Heart left ventricle (tissue), 16 donors: ENCODE measurements around the gene SPA17. TPM values are rescaled to one million over a fixed set of nuclear protein-coding genes. Genes with fewer than 3 reads are reported as not detected.

Source experiments
- ATAC-seq, 4 donors: fragments of 200-7000 bp; cut with Tn5 transposase; one replicate each; pipeline ENCODE4 v1.9.1; 2020 to 2022; ENCODE audit warnings: moderate library complexity in 4 of 4, mild to moderate bottlenecking in 3 of 4, moderate number of reproducible peaks in 1 of 4
- DNase-seq, 5 donors: peaks; one replicate each; pipeline ENCODE4 v3.0.0-alpha.2; 2020
- H3K27ac ChIP-seq, 12 donors: fragments of 200-600 bp; sonication (generic) in 4 of 12; one replicate each; pipeline versions ENCODE4 v1.5.0 to v1.8.0; 2016 to 2022; ENCODE audit warnings: mild to moderate bottlenecking in 2 of 12
- H3K27me3 ChIP-seq, 9 donors: fragments of 200-600 bp; sonication (generic) in 2 of 9; one replicate each; pipeline versions ENCODE4 v1.5.1 to v1.8.0; 2016 to 2022; ENCODE audit warnings: mild to moderate bottlenecking in 3 of 9
- H3K36me3 ChIP-seq, 9 donors: fragments of 200-600 bp; sonication (generic) in 2 of 9; one replicate each; pipeline versions ENCODE4 v1.5.0 to v1.8.0; 2018 to 2022; ENCODE audit warnings: mild to moderate bottlenecking in 2 of 9
- H3K4me1 ChIP-seq, 12 donors: fragments of 200-600 bp; sonication (generic) in 4 of 12; one replicate each; pipeline versions ENCODE4 v1.5.0 to v1.8.0; 2016 to 2022; ENCODE audit warnings: mild to moderate bottlenecking in 3 of 12
- H3K4me3 ChIP-seq, 12 donors: fragments of 200-600 bp; sonication (generic) in 4 of 12; one replicate each; pipeline versions ENCODE4 v1.5.0 to v1.8.0; 2017 to 2022; ENCODE audit warnings: mild to moderate bottlenecking in 9 of 12, moderate library complexity in 4 of 12
- H3K9me3 ChIP-seq, 12 donors: fragments of 200-600 bp; sonication (generic) in 4 of 12; one replicate each; pipeline versions ENCODE4 v1.5.0 to v1.8.0; 2016 to 2022; ENCODE audit warnings: mild to moderate bottlenecking in 1 of 12
- POLR2A ChIP-seq, 2 donors: fragments of 450-650 bp; IDR thresholded peaks; one replicate each; pipeline ENCODE4 v1.6.1; 2017; ENCODE audit warnings: antibody characterized with exemption in 2 of 2, mild to moderate bottlenecking in 2 of 2, moderate library complexity in 2 of 2
- WGBS, 4 donors: extraction: QIAGEN DNeasy Blood & Tissue Kit in 2 of 4; methylation state at CpG; one replicate each; pipeline versions ENCODE4 v1.1.5 to v1.1.7; 2013 to 2018; 5-methylcytosine and 5-hydroxymethylcytosine counted together
- intact Hi-C, 10 donors: fragments of 100-400 bp; cut with DNase I; formaldehyde crosslinking; loops; one replicate each; pipeline versions ENCODE4 v1.11.1 to v1.14.2; 2022
- long read RNA-seq, 3 donors: library from polyadenylated mRNA; unstranded; transcript quantifications; one replicate each; pipeline ENCODE4 v2.0.0, GENCODE V29; 2020 to 2021
- polyA plus RNA-seq, 2 donors: library from polyadenylated mRNA; stranded (reverse); fragments of 200-250 nt; gene quantifications; one replicate each; pipeline ENCODE4 v1.2.3, GENCODE V29; 2013
- total RNA-seq, 9 donors: library from RNA; depleted of rRNA in 2 of 9; stranded (reverse); fragments of >200 nt in 2 of 9; fragmentation: NEBNext Ultra II Directional in 3 of 9; extraction: Animal tissue kit (Norgen Biotek cat#: 25700) in 3 of 9; gene quantifications; one replicate each; pipeline versions ENCODE4 v1.1.0 to v1.2.4, GENCODE V29; 2016 to 2023
- TF ChIP-seq, protein P1 (sequence below), 12 donors: fragments of 200-600 bp; sonication (generic) in 4 of 12; IDR thresholded peaks; one replicate each; pipeline versions ENCODE4 v1.5.0 to v1.8.0; 2018 to 2022; ENCODE audit warnings: antibody characterized with exemption in 12 of 12, mild to moderate bottlenecking in 5 of 12
- donor health status: ischemic (EF 13 %, LVEDD 7.1; RV severe dilation, severe dysfunction).
- donor health status: healthy with polysubstance abuse.
- donor health status: DM: no; HTN: yes; CAD: no.
- donor health status: DM: no; HTN: no; CAD: no.
- donor health status: ischemic (EF 25% LVEDD 6.9; RV normal size, moderate dysfunction).
- donor health status: ischemic (EF 25% LVEDD 5.7; RV mildly dilated, moderate dysfunction).
- donor health status: healthy.
- donor health status: DM: yes; HTN: yes; CAD: no.
- donor health status: ischemic (EF 35%, LVEDD 5.7; RV mildly dilated, moderate dysfunction).
- donor health status: nonischemic (EF 11% LVEDD 7.7; RV severe dilation, severe dysfunction).
- donor health status: DM: yes; HTN: yes; CAD: no.
- donor health status: PGD.
- donor health status: ischemic (EF 29% LVEDD 5.4; RV normal size, mild dysfunction).
- donor health status: nonischemic (EF 23%, LVEDD 6.1; RV moderate dilation, normal function).

The SPA17 gene
- total RNA-seq (1 to 10 TPM; 1.3 to 4.4 (median 2.8) TPM), polyA plus RNA-seq (1 to 10 TPM; 3.3 to 5.6 TPM)
- long read RNA-seq, donor 1, result 0 reads
- long read RNA-seq, donor 2, result 0 reads
- long read RNA-seq, donor 3, partial matches to known transcripts, result 0 of 1 reads
- long read RNA-seq, donor 3, other reads (novel, unspliced or antisense), result 0 of 1 reads

DNA sequence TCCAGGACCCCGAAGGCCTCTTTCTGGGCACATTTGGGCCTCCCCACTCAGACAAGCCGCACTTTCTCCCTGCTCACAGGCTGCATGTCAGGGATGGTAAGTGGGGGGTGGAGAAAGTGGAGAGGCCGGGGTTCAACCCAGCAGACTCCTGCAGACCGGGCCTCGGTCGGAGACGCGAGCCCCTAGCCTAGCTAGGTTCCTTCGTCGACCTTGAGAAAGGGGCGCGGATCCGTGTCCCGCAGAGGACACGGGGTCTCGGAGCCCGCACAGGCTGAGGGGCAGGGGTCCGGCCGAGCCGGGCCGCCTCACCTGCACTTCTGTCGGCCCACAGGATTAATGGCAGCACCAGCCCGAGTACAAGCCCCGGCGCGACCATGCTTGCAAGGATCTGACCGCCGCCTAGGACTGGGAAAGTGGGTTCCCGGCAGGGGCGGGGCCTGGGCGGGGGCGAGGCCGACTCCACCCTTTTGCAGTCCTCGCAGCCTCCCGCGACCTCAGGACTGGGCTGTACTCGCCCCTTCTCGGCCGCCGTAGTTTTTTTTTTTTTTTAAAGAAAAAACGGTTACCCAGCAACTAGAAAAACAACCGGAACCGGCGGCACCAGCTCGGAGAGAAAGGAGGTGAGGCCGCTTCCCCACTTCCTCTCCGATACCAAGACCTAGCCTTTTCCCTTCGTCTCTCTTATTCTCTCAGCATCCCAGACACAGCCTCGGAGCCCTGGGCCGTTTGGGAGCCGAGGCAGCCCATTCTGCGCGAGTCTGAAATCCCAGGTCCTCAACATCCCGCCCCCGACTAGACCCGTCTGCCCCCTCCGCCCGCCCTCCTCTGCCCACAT, at the start of gene SPA17, which contains the start of gene SIAE:
SPA17 (plus strand) TSS at position 572 of the 835 bp plus-strand sequence. CDS start 1,361 bp downstream, outside the sequence.
SIAE (minus strand) TSS at position 407 of the 835 bp plus-strand sequence; CDS start at position 376, 31 bp downstream.
- ATAC-seq (peak; percentile 99 to 100 (median 99)), DNase-seq (peak; percentile 94 to 97 (median 96))
- Histone ChIP-seq H3K27me3 (no peaks in the 10 kb centered on the region), H3K4me3 (peak within 1 kb of the TSS; percentile 64 to 85 (median 76)), H3K4me1 (peaks cover 0 to 45% (median 26%) of the 10 kb centered on the region in 12 donors), H3K36me3 (peaks cover 0 to under 1% (median 0%) of the 10 kb centered on the region in 9 donors), H3K27ac (peak within 1 kb of the TSS; percentile 60 to 93 (median 88)), H3K9me3 (no peaks in the 10 kb centered on the region)
- intact Hi-C loops, result loop anchor here in 6 of 10 donors (1.0 to 5.0 kb wide), 6 partner anchors 45 to 124 kb away; partner anchors contain the start of gene ESAM (in 3 of the 6)
- TF ChIP-seq, protein P1, sequence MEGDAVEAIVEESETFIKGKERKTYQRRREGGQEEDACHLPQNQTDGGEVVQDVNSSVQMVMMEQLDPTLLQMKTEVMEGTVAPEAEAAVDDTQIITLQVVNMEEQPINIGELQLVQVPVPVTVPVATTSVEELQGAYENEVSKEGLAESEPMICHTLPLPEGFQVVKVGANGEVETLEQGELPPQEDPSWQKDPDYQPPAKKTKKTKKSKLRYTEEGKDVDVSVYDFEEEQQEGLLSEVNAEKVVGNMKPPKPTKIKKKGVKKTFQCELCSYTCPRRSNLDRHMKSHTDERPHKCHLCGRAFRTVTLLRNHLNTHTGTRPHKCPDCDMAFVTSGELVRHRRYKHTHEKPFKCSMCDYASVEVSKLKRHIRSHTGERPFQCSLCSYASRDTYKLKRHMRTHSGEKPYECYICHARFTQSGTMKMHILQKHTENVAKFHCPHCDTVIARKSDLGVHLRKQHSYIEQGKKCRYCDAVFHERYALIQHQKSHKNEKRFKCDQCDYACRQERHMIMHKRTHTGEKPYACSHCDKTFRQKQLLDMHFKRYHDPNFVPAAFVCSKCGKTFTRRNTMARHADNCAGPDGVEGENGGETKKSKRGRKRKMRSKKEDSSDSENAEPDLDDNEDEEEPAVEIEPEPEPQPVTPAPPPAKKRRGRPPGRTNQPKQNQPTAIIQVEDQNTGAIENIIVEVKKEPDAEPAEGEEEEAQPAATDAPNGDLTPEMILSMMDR (IDR thresholded peaks at IDR 0.05), result no peak
- peak in 1 of 2 donors; percentile 78 for TF ChIP-seq POLR2A (IDR thresholded peaks at IDR 0.05)
- 0 to 1% (median 1%) methylated on average over 39 to 58 of the region's 58 CpGs for WGBS, 4 donors

DNA sequence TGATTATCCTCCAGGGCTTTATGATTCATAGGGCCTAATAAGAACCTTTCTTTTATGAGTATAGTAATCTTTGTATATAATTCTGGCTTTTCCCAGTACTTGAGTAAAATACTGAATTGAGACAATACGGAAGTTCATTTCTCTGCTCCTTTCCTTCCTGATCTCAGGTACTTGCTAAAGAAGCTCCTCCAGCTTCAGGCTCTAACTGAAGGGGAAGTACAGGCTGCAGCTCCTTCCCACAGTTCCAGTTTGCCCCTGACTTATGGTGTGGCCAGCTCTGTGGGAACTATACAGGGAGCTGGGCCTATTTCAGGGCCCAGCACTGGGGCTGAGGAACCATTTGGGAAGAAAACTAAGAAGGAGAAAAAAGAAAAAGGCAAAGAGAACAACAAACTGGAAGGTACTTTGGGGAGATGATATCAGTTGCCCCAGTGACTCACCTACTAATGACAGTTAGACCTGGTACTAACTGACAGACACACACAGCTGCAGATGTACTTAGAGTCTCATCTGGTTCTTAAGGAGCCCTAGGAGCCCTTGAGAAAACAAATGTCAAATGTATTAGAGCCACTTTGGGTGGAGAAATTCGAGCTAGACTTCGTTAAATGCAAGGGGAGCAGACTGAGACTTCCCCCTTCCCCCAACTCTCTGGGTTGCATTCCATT, 48.1 kb upstream of the SPA17 start:
- intact Hi-C loops, result loop anchor here in 1 of 10 donors (10.0 kb wide), 1 partner anchor 489 kb away; the partner anchor contains the start of gene TMEM218
- Histone ChIP-seq H3K36me3 (peaks cover 0 to 59% (median 54%) of the 10 kb centered on the region in 9 donors), H3K4me3 (no peak overlapping the region), H3K27me3 (no peaks in the 10 kb centered on the region), H3K27ac (no peak overlapping the region), H3K4me1 (peaks cover 4 to 32% (median 20%) of the 10 kb centered on the region in 12 donors), H3K9me3 (no peaks in the 10 kb centered on the region)
- ATAC-seq (no peak), DNase-seq (no peak)
- 92 to 96% (median 94%) methylated on average over 3 of the region's 3 CpGs for WGBS, 4 donors
- TF ChIP-seq, protein P1 (IDR thresholded peaks at IDR 0.05), result no peak
- no peak for TF ChIP-seq POLR2A (IDR thresholded peaks at IDR 0.05)

DNA sequence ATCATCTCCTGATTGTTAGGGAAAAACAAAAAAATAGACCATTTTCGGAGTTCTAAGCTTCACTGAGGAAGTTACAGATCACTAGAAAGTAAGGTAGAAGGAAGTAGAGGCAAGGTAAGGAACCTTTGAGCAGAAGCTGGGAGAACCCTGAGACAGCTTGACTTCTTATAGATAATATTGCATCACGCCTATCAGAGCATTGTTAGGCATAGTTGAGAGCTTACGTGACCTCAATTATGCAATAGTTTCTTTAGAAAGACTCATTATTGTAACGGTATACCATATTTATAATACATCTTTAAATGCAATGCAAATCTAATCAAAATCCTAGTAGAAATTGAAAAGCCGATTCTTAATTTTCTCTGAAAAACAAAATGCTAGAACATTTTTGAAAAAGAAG, 46.2 kb upstream of the SPA17 start:
- Histone ChIP-seq H3K36me3 (peaks cover 1 to 79% (median 73%) of the 10 kb centered on the region in 9 donors), H3K4me3 (no peak overlapping the region), H3K27me3 (no peaks in the 10 kb centered on the region), H3K4me1 (peaks cover 4 to 27% (median 15%) of the 10 kb centered on the region in 12 donors), H3K9me3 (no peaks in the 10 kb centered on the region), H3K27ac (no peak overlapping the region)
- intact Hi-C loops, result loop anchor here in 1 of 10 donors (10.0 kb wide), 1 partner anchor 487 kb away; the partner anchor contains the start of gene TMEM218
- 94 to 96% (median 95%) methylated on average over 5 of the region's 5 CpGs for WGBS, 4 donors
- TF ChIP-seq POLR2A (IDR thresholded peaks at IDR 0.05), result no peak
- TF ChIP-seq, protein P1 (IDR thresholded peaks at IDR 0.05), result no peak
- no peak for DNase-seq
- ATAC-seq, result no peak
